GM12878 (cell line): ENCODE results near the gene SPTBN1. TPM values are rescaled to one million over a fixed set of nuclear protein-coding genes. Genes with fewer than 3 reads are reported as not detected.

ENCODE experiments used
- ATAC-seq: fragments of 200-7000 bp; cut with Tn5 transposase; 3 replicates; pipeline ENCODE4 v1.9.1; 2020; ENCODE audit warnings: mild to moderate bottlenecking, moderate library complexity
- BruUV-seq: library from RNA; stranded (reverse); fragments of 400-500 nt; replicated peaks from 2 replicates; lab custom pipeline; 2021; lab: Mats Ljungman, UMichigan
- CTCF ChIA-PET: fragments of 300-600 bp; sonication (Branson Sonifier 250); formaldehyde crosslinking; extraction: SDS; loops from one replicate; lab custom pipeline; 2021; ENCODE audit warnings: inconsistent platforms; lab: Yijun Ruan, JAX
- POLR2A ChIA-PET: fragments of 350-600 bp; formaldehyde crosslinking; extraction: SDS; loops from one replicate; lab custom pipeline; 2021; ENCODE audit warnings: inconsistent platforms; lab: Charles Lee
- RAD21 ChIA-PET: fragments of 300-600 bp; sonication (Branson Sonifier 250); formaldehyde crosslinking; loops from one replicate; lab custom pipeline; 2023; ENCODE audit warnings: antibody characterized with exemption; ENCODE audit not compliant: unreplicated experiment; lab: Charles Lee
- SMC1A ChIA-PET: fragments of 300-600 bp; sonication (Branson Sonifier 250); formaldehyde crosslinking; loops from one replicate; lab custom pipeline; 2023; ENCODE audit not compliant: unreplicated experiment, uncharacterized antibody; lab: Charles Lee
- DNase-seq: peaks from one replicate; pipeline ENCODE4 v3.0.0-alpha.2; 2011; ENCODE audit warnings: low read depth, low spot score
- FAIRE-seq: peaks from 3 replicates; lab custom pipeline; 2011; peaks lifted over from hg19 to GRCh38; lab: Jason Lieb, UNC
- H2AFZ ChIP-seq: 2 replicates; pipeline ENCODE4 v1.6.0; 2011; ENCODE audit warnings: low read depth, low read length, control low read depth; ENCODE audit not compliant: control insufficient read depth
- H3K27ac ChIP-seq: 2 replicates; pipeline ENCODE4 v1.5.1; 2011; ENCODE audit warnings: control low read depth; ENCODE audit not compliant: control insufficient read depth, insufficient read depth
- H3K27me3 ChIP-seq, 2 experiments: replicated peaks in 1 of 2; 2 replicates each; pipeline versions ENCODE4 v1.6.0 to v1.6.1; 2011; ENCODE audit warnings: low read length in 1 of 2; ENCODE audit not compliant: control insufficient read depth in 2 of 2, insufficient read depth in 2 of 2
- H3K36me3 ChIP-seq, 2 experiments: 2 replicates each; pipeline ENCODE4 v1.5.1; 2011; ENCODE audit warnings: low read length in 1 of 2; ENCODE audit not compliant: control insufficient read depth in 2 of 2, insufficient read depth in 2 of 2
- H3K4me1 ChIP-seq: 2 replicates; pipeline ENCODE4 v1.6.1; 2011; ENCODE audit warnings: mild to moderate bottlenecking, low read length, moderate library complexity, mixed read lengths; ENCODE audit not compliant: control insufficient read depth, insufficient read depth
- H3K4me2 ChIP-seq: 2 replicates; pipeline ENCODE4 v1.6.0; 2011; ENCODE audit warnings: control low read depth; ENCODE audit not compliant: control insufficient read depth, insufficient read depth
- H3K4me3 ChIP-seq: fragments of 200-600 bp; sonication (generic); 2 replicates; pipeline ENCODE4 v1.5.1; 2016
- H3K79me2 ChIP-seq: 2 replicates; pipeline ENCODE4 v1.6.0; 2011; ENCODE audit warnings: low read length; ENCODE audit not compliant: control insufficient read depth, insufficient read depth
- H3K9ac ChIP-seq: 2 replicates; pipeline ENCODE4 v1.8.0; 2011; ENCODE audit warnings: low read length, control low read depth, mixed read lengths; ENCODE audit not compliant: control insufficient read depth, insufficient read depth
- H3K9me3 ChIP-seq: replicated peaks from 3 replicates; pipeline ENCODE4 v1.5.1; 2011; ENCODE audit warnings: mild to moderate bottlenecking, low read length; ENCODE audit not compliant: control insufficient read depth, insufficient read depth
- H4K20me1 ChIP-seq: 2 replicates; pipeline ENCODE4 v1.6.0; 2011; ENCODE audit not compliant: control insufficient read depth, insufficient read depth
- EED ChIP-seq: sonication (generic); IDR thresholded peaks from 2 replicates; pipeline ENCODE4 v1.6.1; 2016; ENCODE audit warnings: antibody characterized with exemption, low read depth
- MTA3 ChIP-seq: IDR thresholded peaks from 2 replicates; pipeline ENCODE4 v1.6.1; 2012; ENCODE audit warnings: low read length, inconsistent platforms, borderline replicate concordance
- PAX5 ChIP-seq: IDR thresholded peaks from 2 replicates; pipeline ENCODE4 v1.6.1; 2011; ENCODE audit warnings: low read depth, low read length, borderline replicate concordance
- PAX8 ChIP-seq: fragments of 450-650 bp; IDR thresholded peaks from 2 replicates; pipeline ENCODE4 v1.6.1; 2017; ENCODE audit warnings: mild to moderate bottlenecking, moderate library complexity
- SREBF2 ChIP-seq: IDR thresholded peaks from 2 replicates; pipeline ENCODE4 v1.6.1; 2012; ENCODE audit warnings: mild to moderate bottlenecking, low read length
- TCF7 ChIP-seq: IDR thresholded peaks from 2 replicates; pipeline ENCODE4 v1.6.1; 2014; ENCODE audit warnings: antibody characterized with exemption, borderline replicate concordance
- ZNF207 ChIP-seq: fragments of 450-650 bp; IDR thresholded peaks from 2 replicates; pipeline ENCODE4 v1.6.1; 2014; ENCODE audit warnings: antibody characterized with exemption, mild to moderate bottlenecking, borderline replicate concordance
- WGBS: methylation state at CpG from one replicate; pipeline ENCODE4 v1.1.6; 2016; ENCODE audit warnings: low lambda C conversion rate; ENCODE audit not compliant: insufficient replicate concordance, insufficient coverage; ENCODE audit errors: missing lambda C conversion rate; 5-methylcytosine and 5-hydroxymethylcytosine counted together
- in situ Hi-C: fragments of 300-500 bp; cut with MboI; formaldehyde crosslinking; loops from 9 replicates; pipeline ENCODE4 v1.14.3; 2018; ENCODE audit warnings: mixed read lengths
- intact Hi-C: fragments of 100-400 bp; cut with micrococcal nuclease; formaldehyde crosslinking; loops from one replicate; pipeline ENCODE4 v1.14.2; 2022; ENCODE audit not compliant: unreplicated experiment
- polyA plus RNA-seq, 11 experiments: library from polyadenylated mRNA; depleted of rRNA in 4 of 11; unstranded in 6 of 11; stranded (reverse) in 5 of 11; fragments of >200 nt; fragmentation: Nextera tagmentation in 4 of 11; fragmentation: Illumina TruSeq in 1 of 11; extraction: Ambion mirVana in 4 of 11; extraction: Trizol in 1 of 11; gene quantifications; 1 replicate in 1 of 11; 2 replicates in 10 of 11; pipeline versions ENCODE4 v1.2.1 to v1.2.3, GENCODE V29; 2011 to 2016; ENCODE audit warnings: inconsistent platforms in 2 of 11, missing spikeins in 2 of 11, low read depth in 1 of 11
- total RNA-seq, 4 experiments: library from RNA; depleted of rRNA in 3 of 4; stranded (reverse); fragments of >200 nt in 3 of 4; fragmentation: Illumina TruSeq in 1 of 4; extraction: Trizol in 1 of 4; gene quantifications; 2 replicates each; pipeline versions ENCODE4 v1.2.1 to v1.2.3, GENCODE V29; 2013 to 2021
- TF ChIP-seq, protein P1 (sequence below): fragments of 450-650 bp; formaldehyde crosslinking; IDR thresholded peaks from 2 replicates; pipeline ENCODE4 v1.4.0; 2022; ENCODE audit warnings: mild to moderate bottlenecking, moderate library complexity
- TF ChIP-seq, protein P2 (sequence below): fragments of 450-650 bp; conservative IDR thresholded peaks from 2 replicates; pipeline ENCODE4 v1.6.1; 2017; ENCODE audit warnings: mild to moderate bottlenecking, moderate library complexity
- TF ChIP-seq, protein P3 (sequence below): IDR thresholded peaks from 2 replicates; pipeline ENCODE4 v1.6.1; 2011; ENCODE audit warnings: borderline replicate concordance, low read depth, mild to moderate bottlenecking, moderate library complexity, low read length; ENCODE audit not compliant: insufficient read depth, poor library complexity, severe bottlenecking
- TF ChIP-seq, protein P4 (sequence below): fragments of 450-650 bp; IDR thresholded peaks from 2 replicates; pipeline ENCODE4 v1.6.1; 2016; ENCODE audit warnings: mild to moderate bottlenecking
- TF ChIP-seq, protein P5 (sequence below): IDR thresholded peaks from 2 replicates; pipeline ENCODE4 v1.6.1; 2012; ENCODE audit warnings: low read depth, low read length, improper control_type of control experiment

The SPTBN1 gene
- total and polyA plus RNA-seq, 10 of the 15 experiments (the other 5 are each of a cell fraction or from before 2014, with no cell fraction given): 20.6 to 154 (median 76.7) TPM

DNA sequence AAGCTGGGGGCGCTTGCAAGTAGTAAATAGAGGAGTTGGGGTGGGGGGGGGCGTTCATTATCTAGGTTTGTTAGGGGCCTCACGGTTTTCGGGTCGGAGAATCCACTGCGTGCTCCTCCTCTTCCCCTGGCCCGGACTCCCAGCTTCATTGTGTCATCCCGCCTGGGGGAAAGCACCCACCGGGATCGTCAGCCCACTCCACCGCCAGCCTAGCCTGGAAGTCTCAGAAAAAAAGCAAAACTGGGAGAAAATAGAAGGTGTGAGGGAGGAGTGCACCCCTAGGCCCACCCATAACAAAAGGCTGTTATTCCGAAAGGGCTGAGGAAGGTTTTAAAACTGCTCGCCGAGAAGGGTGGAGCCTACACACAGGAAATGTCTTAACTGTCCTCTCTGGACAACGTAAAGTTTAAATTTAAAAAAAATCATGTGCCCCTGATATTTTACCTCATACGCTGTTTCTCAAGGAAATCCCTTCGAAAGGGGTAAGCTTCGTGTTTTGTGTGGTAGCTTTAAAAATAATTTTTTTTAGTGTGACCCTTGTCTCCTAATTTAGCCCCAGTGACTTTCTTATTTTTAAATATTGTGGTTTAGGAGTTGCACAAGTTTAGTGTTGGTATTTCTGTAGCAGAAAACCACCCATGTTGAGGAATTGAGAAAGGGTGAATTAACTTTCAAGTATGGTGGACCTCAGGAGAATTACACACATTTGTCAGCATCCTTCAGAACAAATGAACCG is 104.2 kb downstream of the SPTBN1 start:
- ATAC-seq (peak; percentile 48), DNase-seq (no peak), FAIRE-seq (peak; percentile 70)
- ChIA-PET SMC1A (interaction anchor here (0.6 to 21.8 kb wide), 22 partner anchors 10 to 147 kb away, joined by 3 to 569 read pairs (median 4); no protein-coding TSS in a partner anchor), CTCF (interaction anchor here (1.0 to 7.0 kb wide), 10 partner anchors 10 to 144 kb away, joined by 3 to 79 read pairs (median 10); no protein-coding TSS in a partner anchor), RAD21 (interaction anchor here (0.8 to 10.8 kb wide), 11 partner anchors 12 to 118 kb away, joined by 3 to 195 read pairs (median 6); no protein-coding TSS in a partner anchor), POLR2A (interaction anchor here (0.7 to 14.4 kb wide), 15 partner anchors 11 to 591 kb away, joined by 3 to 504 read pairs (median 4); no protein-coding TSS in a partner anchor)
- Histone ChIP-seq H3K27me3 (no peaks in the 10 kb centered on the region), H4K20me1 (no peaks in the 10 kb centered on the region), H3K4me2 (peak overlapping the region; percentile 91), H2AFZ (peak overlapping the region; percentile 24; the same call in 1 of the 2 replicates), H3K4me1 (peaks cover 19% of the 10 kb centered on the region), H3K79me2 (peaks cover 76% of the 10 kb centered on the region), H3K36me3 (peaks cover 0 to 6% of the 10 kb centered on the region in 2 experiments; a peak in 1 of 4 replicates), H3K9ac (peak overlapping the region; percentile 85), H3K4me3 (peak overlapping the region; percentile 99), H3K9me3 (no peaks in the 10 kb centered on the region), H3K27ac (peak overlapping the region; percentile 96)
- no TSS peak for BruUV-seq
- intact Hi-C loops: loop anchor here (1.0 to 10.0 kb wide), 4 partner anchors 11 to 596 kb away; no protein-coding TSS in a partner anchor
- in situ Hi-C loops: no loop called here
- WGBS: 1% methylated on average over 14 of the region's 19 CpGs
- TF ChIP-seq, protein P1, sequence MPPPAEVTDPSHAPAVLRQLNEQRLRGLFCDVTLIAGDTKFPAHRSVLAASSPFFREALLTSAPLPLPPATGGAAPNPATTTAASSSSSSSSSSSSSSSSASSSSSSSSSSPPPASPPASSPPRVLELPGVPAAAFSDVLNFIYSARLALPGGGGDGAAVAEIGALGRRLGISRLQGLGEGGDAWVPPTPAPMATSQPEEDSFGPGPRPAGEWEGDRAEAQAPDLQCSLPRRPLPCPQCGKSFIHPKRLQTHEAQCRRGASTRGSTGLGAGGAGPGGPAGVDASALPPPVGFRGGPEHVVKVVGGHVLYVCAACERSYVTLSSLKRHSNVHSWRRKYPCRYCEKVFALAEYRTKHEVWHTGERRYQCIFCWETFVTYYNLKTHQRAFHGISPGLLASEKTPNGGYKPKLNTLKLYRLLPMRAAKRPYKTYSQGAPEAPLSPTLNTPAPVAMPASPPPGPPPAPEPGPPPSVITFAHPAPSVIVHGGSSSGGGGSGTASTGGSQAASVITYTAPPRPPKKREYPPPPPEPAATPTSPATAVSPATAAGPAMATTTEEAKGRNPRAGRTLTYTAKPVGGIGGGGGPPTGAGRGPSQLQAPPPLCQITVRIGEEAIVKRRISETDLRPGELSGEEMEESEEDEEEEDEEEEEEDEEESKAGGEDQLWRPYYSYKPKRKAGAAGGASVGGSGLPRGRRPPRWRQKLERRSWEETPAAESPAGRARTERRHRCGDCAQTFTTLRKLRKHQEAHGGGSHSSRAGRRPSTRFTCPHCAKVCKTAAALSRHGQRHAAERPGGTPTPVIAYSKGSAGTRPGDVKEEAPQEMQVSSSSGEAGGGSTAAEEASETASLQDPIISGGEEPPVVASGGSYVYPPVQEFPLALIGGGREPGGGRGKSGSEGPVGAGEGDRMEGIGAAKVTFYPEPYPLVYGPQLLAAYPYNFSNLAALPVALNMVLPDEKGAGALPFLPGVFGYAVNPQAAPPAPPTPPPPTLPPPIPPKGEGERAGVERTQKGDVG (CRISPR knock-in tag): no peak
- TF ChIP-seq PAX8 (0 out of 2 replicates have a peak, but pooled peaks have one; percentile 62), SREBF2 (no peak), EED (peak; percentile 44; the same call in 1 of the 2 replicates), MTA3 (no peak; the same call in 1 of the 2 replicates), PAX5 (no peak), ZNF207 (0 out of 2 replicates have a peak, but pooled peaks have one; percentile 39), TCF7 (no peak)
- TF ChIP-seq, protein P2, sequence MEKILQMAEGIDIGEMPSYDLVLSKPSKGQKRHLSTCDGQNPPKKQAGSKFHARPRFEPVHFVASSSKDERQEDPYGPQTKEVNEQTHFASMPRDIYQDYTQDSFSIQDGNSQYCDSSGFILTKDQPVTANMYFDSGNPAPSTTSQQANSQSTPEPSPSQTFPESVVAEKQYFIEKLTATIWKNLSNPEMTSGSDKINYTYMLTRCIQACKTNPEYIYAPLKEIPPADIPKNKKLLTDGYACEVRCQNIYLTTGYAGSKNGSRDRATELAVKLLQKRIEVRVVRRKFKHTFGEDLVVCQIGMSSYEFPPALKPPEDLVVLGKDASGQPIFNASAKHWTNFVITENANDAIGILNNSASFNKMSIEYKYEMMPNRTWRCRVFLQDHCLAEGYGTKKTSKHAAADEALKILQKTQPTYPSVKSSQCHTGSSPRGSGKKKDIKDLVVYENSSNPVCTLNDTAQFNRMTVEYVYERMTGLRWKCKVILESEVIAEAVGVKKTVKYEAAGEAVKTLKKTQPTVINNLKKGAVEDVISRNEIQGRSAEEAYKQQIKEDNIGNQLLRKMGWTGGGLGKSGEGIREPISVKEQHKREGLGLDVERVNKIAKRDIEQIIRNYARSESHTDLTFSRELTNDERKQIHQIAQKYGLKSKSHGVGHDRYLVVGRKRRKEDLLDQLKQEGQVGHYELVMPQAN: no peak; the same call in none of the 2 replicates
- TF ChIP-seq, protein P3, sequence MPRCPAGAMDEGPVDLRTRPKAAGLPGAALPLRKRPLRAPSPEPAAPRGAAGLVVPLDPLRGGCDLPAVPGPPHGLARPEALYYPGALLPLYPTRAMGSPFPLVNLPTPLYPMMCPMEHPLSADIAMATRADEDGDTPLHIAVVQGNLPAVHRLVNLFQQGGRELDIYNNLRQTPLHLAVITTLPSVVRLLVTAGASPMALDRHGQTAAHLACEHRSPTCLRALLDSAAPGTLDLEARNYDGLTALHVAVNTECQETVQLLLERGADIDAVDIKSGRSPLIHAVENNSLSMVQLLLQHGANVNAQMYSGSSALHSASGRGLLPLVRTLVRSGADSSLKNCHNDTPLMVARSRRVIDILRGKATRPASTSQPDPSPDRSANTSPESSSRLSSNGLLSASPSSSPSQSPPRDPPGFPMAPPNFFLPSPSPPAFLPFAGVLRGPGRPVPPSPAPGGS: no peak
- TF ChIP-seq, protein P4, sequence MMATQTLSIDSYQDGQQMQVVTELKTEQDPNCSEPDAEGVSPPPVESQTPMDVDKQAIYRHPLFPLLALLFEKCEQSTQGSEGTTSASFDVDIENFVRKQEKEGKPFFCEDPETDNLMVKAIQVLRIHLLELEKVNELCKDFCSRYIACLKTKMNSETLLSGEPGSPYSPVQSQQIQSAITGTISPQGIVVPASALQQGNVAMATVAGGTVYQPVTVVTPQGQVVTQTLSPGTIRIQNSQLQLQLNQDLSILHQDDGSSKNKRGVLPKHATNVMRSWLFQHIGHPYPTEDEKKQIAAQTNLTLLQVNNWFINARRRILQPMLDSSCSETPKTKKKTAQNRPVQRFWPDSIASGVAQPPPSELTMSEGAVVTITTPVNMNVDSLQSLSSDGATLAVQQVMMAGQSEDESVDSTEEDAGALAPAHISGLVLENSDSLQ: no peak
- TF ChIP-seq, protein P5, sequence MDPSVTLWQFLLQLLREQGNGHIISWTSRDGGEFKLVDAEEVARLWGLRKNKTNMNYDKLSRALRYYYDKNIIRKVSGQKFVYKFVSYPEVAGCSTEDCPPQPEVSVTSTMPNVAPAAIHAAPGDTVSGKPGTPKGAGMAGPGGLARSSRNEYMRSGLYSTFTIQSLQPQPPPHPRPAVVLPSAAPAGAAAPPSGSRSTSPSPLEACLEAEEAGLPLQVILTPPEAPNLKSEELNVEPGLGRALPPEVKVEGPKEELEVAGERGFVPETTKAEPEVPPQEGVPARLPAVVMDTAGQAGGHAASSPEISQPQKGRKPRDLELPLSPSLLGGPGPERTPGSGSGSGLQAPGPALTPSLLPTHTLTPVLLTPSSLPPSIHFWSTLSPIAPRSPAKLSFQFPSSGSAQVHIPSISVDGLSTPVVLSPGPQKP: no peak
